IMR-90 (cell line): ENCODE results near the gene PTPRC. TPM values are rescaled to one million over a fixed set of nuclear protein-coding genes. Genes with fewer than 3 reads are reported as not detected.

ENCODE experiments used
- ATAC-seq: fragments of 200-7000 bp; cut with Tn5 transposase; 2 replicates; pipeline ENCODE4 v1.9.1; 2020; ENCODE audit warnings: low read depth, mild to moderate bottlenecking, moderate library complexity
- BruUV-seq: library from RNA; stranded (reverse); fragments of 400-500 nt; replicated peaks from 2 replicates; lab custom pipeline; 2021; lab: Mats Ljungman, UMichigan
- CTCF ChIA-PET: fragments of 300-600 bp; formaldehyde crosslinking; extraction: SDS; loops from one replicate; lab custom pipeline; 2021; ENCODE audit warnings: antibody characterized with exemption; lab: Yijun Ruan, JAX
- POLR2A ChIA-PET: fragments of 300-600 bp; sonication (Branson Sonifier 250); formaldehyde crosslinking; loops from one replicate; lab custom pipeline; 2022; ENCODE audit warnings: antibody characterized with exemption; ENCODE audit not compliant: unreplicated experiment; lab: Charles Lee
- DNase-seq: peaks from one replicate; pipeline ENCODE4 v3.0.0; 2013
- H2AFZ ChIP-seq: replicated peaks from 2 replicates; pipeline ENCODE3; 2013; ENCODE audit warnings: low read length, mild to moderate bottlenecking; ENCODE audit not compliant: poor library complexity
- H2AK5ac ChIP-seq: 2 replicates; pipeline ENCODE4 v1.6.1; 2013; ENCODE audit warnings: low read depth, low read length, inconsistent platforms
- H2AK9ac ChIP-seq: replicated peaks from 2 replicates; pipeline ENCODE3; 2013; ENCODE audit warnings: mild to moderate bottlenecking, low read depth, low read length, moderate library complexity; ENCODE audit not compliant: poor library complexity
- H2BK120ac ChIP-seq: 2 replicates; pipeline ENCODE4 v1.6.1; 2013; ENCODE audit warnings: low read depth, low read length, inconsistent platforms
- H2BK15ac ChIP-seq: 3 replicates; pipeline ENCODE4 v1.6.1; 2013; ENCODE audit warnings: low read depth, low read length, inconsistent platforms
- H2BK20ac ChIP-seq: 2 replicates; pipeline ENCODE4 v1.6.1; 2013; ENCODE audit warnings: low read depth, mild to moderate bottlenecking, inconsistent platforms, low read length, moderate library complexity
- H2BK5ac ChIP-seq: 2 replicates; pipeline ENCODE4 v1.6.1; 2013; ENCODE audit warnings: mild to moderate bottlenecking, low read depth, low read length, inconsistent platforms; ENCODE audit not compliant: poor library complexity, severe bottlenecking
- H3K14ac ChIP-seq: replicated peaks from 2 replicates; pipeline ENCODE4 v1.6.1; 2013; ENCODE audit warnings: low read depth, low read length, inconsistent platforms
- H3K18ac ChIP-seq: 2 replicates; pipeline ENCODE4 v1.6.1; 2013; ENCODE audit warnings: low read depth, low read length, control low read depth
- H3K23ac ChIP-seq: 2 replicates; pipeline ENCODE4 v1.6.1; 2013; ENCODE audit warnings: low read depth, low read length, inconsistent platforms
- H3K27ac ChIP-seq: 2 replicates; pipeline ENCODE4 v1.5.1; 2013; ENCODE audit warnings: mild to moderate bottlenecking, control low read depth, low read length; ENCODE audit not compliant: insufficient read depth
- H3K27me3 ChIP-seq: 2 replicates; pipeline ENCODE4 v1.6.1; 2013; ENCODE audit warnings: low read length; ENCODE audit not compliant: control insufficient read depth, insufficient read depth
- H3K36me3 ChIP-seq: 2 replicates; pipeline ENCODE4 v1.6.1; 2013; ENCODE audit warnings: low read length, mixed read lengths; ENCODE audit not compliant: control insufficient read depth, insufficient read depth
- H3K4ac ChIP-seq: 2 replicates; pipeline ENCODE4 v1.6.1; 2013; ENCODE audit warnings: low read depth, low read length, inconsistent platforms
- H3K4me1 ChIP-seq: 2 replicates; pipeline ENCODE4 v1.6.1; 2013; ENCODE audit warnings: low read length, mixed read lengths; ENCODE audit not compliant: control insufficient read depth, insufficient read depth
- H3K4me2 ChIP-seq: 2 replicates; pipeline ENCODE4 v1.6.1; 2013; ENCODE audit warnings: low read depth, mild to moderate bottlenecking, control low read depth, low read length, moderate library complexity
- H3K4me3 ChIP-seq: 2 replicates; pipeline ENCODE4 v1.5.1; 2013; ENCODE audit warnings: low read depth, mild to moderate bottlenecking, control low read depth, low read length, moderate library complexity; ENCODE audit not compliant: insufficient read depth
- H3K56ac ChIP-seq: 2 replicates; pipeline ENCODE4 v1.6.1; 2013; ENCODE audit warnings: low read length, inconsistent platforms; ENCODE audit not compliant: insufficient read depth; ENCODE audit errors: extremely low read depth
- H3K79me1 ChIP-seq, 2 experiments: 2 replicates each; pipeline ENCODE4 v1.6.1; 2013; ENCODE audit warnings: low read length in 2 of 2, inconsistent platforms in 1 of 2, low read depth in 1 of 2
- H3K9ac ChIP-seq: 2 replicates; pipeline ENCODE4 v1.6.1; 2013; ENCODE audit warnings: low read depth, low read length, control low read depth
- H3K9me1 ChIP-seq: 2 replicates; pipeline ENCODE4 v1.6.1; 2013; ENCODE audit warnings: low read length, inconsistent platforms; ENCODE audit not compliant: insufficient read depth
- H3K9me3 ChIP-seq: 2 replicates; pipeline ENCODE4 v1.6.1; 2013; ENCODE audit warnings: low read length; ENCODE audit not compliant: control insufficient read depth, insufficient read depth
- H4K20me1 ChIP-seq: 2 replicates; pipeline ENCODE4 v1.6.1; 2013; ENCODE audit warnings: low read length, inconsistent platforms; ENCODE audit not compliant: insufficient read depth
- H4K5ac ChIP-seq: 2 replicates; pipeline ENCODE4 v1.6.1; 2013; ENCODE audit warnings: mild to moderate bottlenecking, low read depth, low read length, control low read depth
- H4K8ac ChIP-seq, 2 experiments: 2 replicates each; pipeline ENCODE4 v1.6.1; 2013; ENCODE audit warnings: low read depth in 2 of 2, low read length in 2 of 2, control low read depth in 1 of 2, inconsistent platforms in 1 of 2
- H4K91ac ChIP-seq: 2 replicates; pipeline ENCODE4 v1.6.1; 2013; ENCODE audit warnings: low read depth, low read length, inconsistent platforms; ENCODE audit not compliant: insufficient read depth
- BHLHE40 ChIP-seq: fragments of 150-350 bp; IDR thresholded peaks from 2 replicates; pipeline ENCODE4 v1.6.1; 2016; ENCODE audit warnings: mild to moderate bottlenecking, low read depth, low read length
- CEBPB ChIP-seq: IDR thresholded peaks from 2 replicates; pipeline ENCODE4 v1.6.1; 2012; ENCODE audit warnings: low read depth, low read length, improper control_type of control experiment
- CHD1 ChIP-seq: IDR thresholded peaks from 2 replicates; pipeline ENCODE4 v1.6.1; 2012; ENCODE audit warnings: low read depth, low read length, improper control_type of control experiment
- FOS ChIP-seq: fragments of 150-350 bp; IDR thresholded peaks from 2 replicates; pipeline ENCODE4 v1.6.1; 2016; ENCODE audit warnings: low read depth, low read length
- MAFK ChIP-seq: IDR thresholded peaks from 2 replicates; pipeline ENCODE4 v1.6.1; 2012; ENCODE audit warnings: low read depth, low read length, improper control_type of control experiment
- MAZ ChIP-seq: IDR thresholded peaks from 2 replicates; pipeline ENCODE4 v1.6.1; 2012; ENCODE audit warnings: low read depth, mild to moderate bottlenecking, low read length, improper control_type of control experiment, moderate library complexity, borderline replicate concordance
- MXI1 ChIP-seq: IDR thresholded peaks from 2 replicates; pipeline ENCODE4 v1.6.1; 2012; ENCODE audit warnings: low read depth, mild to moderate bottlenecking, low read length, moderate library complexity, borderline replicate concordance
- NFE2L2 ChIP-seq: fragments of 150-350 bp; IDR thresholded peaks from 2 replicates; pipeline ENCODE4 v1.6.1; 2016; ENCODE audit warnings: low read depth, mild to moderate bottlenecking, low read length
- POLR2A ChIP-seq: IDR thresholded peaks from 2 replicates; pipeline ENCODE4 v1.6.1; 2012; ENCODE audit warnings: mild to moderate bottlenecking, low read depth, low read length
- RAD21 ChIP-seq: IDR thresholded peaks from 2 replicates; pipeline ENCODE4 v1.6.1; 2012; ENCODE audit warnings: low read length, improper control_type of control experiment
- RCOR1 ChIP-seq: IDR thresholded peaks from 2 replicates; pipeline ENCODE4 v1.6.1; 2012; ENCODE audit warnings: mild to moderate bottlenecking, low read length, improper control_type of control experiment; ENCODE audit not compliant: insufficient replicate concordance
- RFX5 ChIP-seq: IDR thresholded peaks from 2 replicates; pipeline ENCODE4 v1.8.0; 2012; ENCODE audit warnings: low read depth, mild to moderate bottlenecking, low read length, moderate library complexity
- SMC3 ChIP-seq: fragments of 150-350 bp; IDR thresholded peaks from 2 replicates; pipeline ENCODE4 v1.6.1; 2016; ENCODE audit warnings: low read depth, mild to moderate bottlenecking, antibody characterized with exemption, low read length, moderate library complexity
- WGBS, 2 experiments: methylation state at CpG; one replicate each; pipeline versions ENCODE4 v1.1.5 to v1.1.7; 2013; ENCODE audit warnings: missing lambda C conversion rate in 2 of 2; ENCODE audit not compliant: insufficient read length in 1 of 2; ENCODE audit errors: extremely low coverage in 2 of 2; 5-methylcytosine and 5-hydroxymethylcytosine counted together
- dilution Hi-C: fragments of 300-500 bp; cut with HindIII; formaldehyde crosslinking; loops from one replicate; pipeline ENCODE4 v1.14.3; 2018; ENCODE audit warnings: low sequenced_read_pairs; ENCODE audit not compliant: unreplicated experiment
- in situ Hi-C: fragments of 300-500 bp; cut with MboI; formaldehyde crosslinking; loops from 3 replicates; pipeline ENCODE4 v1.14.3; 2019; ENCODE audit warnings: low sequenced_read_pairs, inconsistent platforms, mixed read lengths
- intact Hi-C: fragments of 100-400 bp; cut with micrococcal nuclease; formaldehyde crosslinking; loops from 2 replicates; pipeline ENCODE4 v1.10.0; 2022
- polyA plus RNA-seq, 3 experiments: library from polyadenylated mRNA; depleted of rRNA; stranded (reverse); fragments of >200 nt; gene quantifications; 2 replicates each; pipeline ENCODE4 v1.2.3, GENCODE V29; 2012; ENCODE audit warnings: low replicate concordance in 1 of 3
- total RNA-seq: library from RNA; depleted of rRNA; stranded (reverse); fragments of >200 nt; gene quantifications from 2 replicates; pipeline ENCODE4 v1.2.3, GENCODE V29; 2012
- TF ChIP-seq, protein P1 (sequence below): conservative IDR thresholded peaks from 2 replicates; pipeline ENCODE4 v1.5.1; 2012; ENCODE audit warnings: mild to moderate bottlenecking, low read depth, low read length, improper control_type of control experiment
- TF ChIP-seq, protein P2 (sequence below): fragments of 150-350 bp; IDR thresholded peaks from 2 replicates; pipeline ENCODE4 v1.6.1; 2017; ENCODE audit warnings: mild to moderate bottlenecking, antibody characterized with exemption, low read length, low read depth

The PTPRC gene
- total and polyA plus RNA-seq, 2 of the 4 experiments (the other 2 are of a cell fraction), result not detected

DNA sequence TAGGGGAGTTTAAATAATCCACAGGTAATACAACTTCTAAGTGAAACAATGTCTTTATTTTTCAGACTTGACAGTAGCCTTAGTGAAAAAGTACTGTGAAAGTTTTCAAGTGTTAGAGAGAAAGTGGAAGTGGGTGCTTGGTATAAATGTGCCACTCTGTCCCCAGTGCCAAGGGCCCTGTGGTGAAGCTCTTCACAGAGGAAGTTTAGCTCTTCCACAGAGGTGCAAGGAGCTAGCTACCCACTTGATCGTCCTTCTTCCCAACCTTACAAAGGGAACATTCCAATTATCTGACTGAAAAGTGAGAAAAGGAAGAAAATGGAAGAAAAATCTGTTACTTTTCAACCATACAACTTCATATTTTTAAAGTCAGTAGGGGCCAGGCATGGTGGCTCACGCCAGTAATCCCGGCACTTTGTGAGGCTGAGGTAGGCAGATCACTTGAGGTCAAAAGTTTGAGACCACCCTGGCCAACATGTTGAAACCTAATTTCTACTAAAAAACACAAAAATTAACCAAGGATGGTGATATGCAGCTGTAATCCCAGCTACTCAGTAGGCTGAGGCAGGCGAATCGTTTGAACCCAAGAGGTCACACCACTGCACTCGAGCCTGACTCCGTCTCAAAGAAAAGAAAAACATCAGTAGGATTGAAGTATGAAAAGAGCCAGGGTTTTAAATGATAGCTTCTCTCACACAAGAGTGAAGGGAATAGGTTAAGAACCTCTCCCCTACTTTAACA is 41.0 kb upstream of the PTPRC start:
- Histone ChIP-seq H2BK15ac (no peak overlapping the region), H2AK9ac (no peak overlapping the region), H2AK5ac (no peak overlapping the region), H3K9me3 (no peaks in the 10 kb centered on the region), H3K23ac (no peak overlapping the region), H3K27ac (no peak overlapping the region), H4K20me1 (no peaks in the 10 kb centered on the region), H3K27me3 (no peaks in the 10 kb centered on the region), H2BK120ac (no peak overlapping the region), H3K56ac (no peak overlapping the region), H3K14ac (no peak overlapping the region), H3K9me1 (no peaks in the 10 kb centered on the region), H3K4me3 (no peak overlapping the region), H3K18ac (peak overlapping the region; percentile 18; the same call in 1 of the 2 replicates), H4K5ac (no peak overlapping the region), H3K4ac (no peak overlapping the region), H2AFZ (peak overlapping the region; percentile 53), H3K9ac (no peak overlapping the region), H3K4me2 (no peak overlapping the region), H4K91ac (no peak overlapping the region), H2BK20ac (no peak overlapping the region), H3K79me1 (no peaks in the 10 kb centered on the region), H3K36me3 (no peaks in the 10 kb centered on the region), H3K4me1 (no peaks in the 10 kb centered on the region; the same call in 1 of the 2 replicates), H2BK5ac (no peak overlapping the region), H4K8ac (no peak overlapping the region)
- in situ Hi-C loops (no loop called here), intact Hi-C loops (no loop called here), dilution Hi-C loops (no loop called here)
- BruUV-seq, result no TSS peak
- WGBS, 2 experiments, result no CpG with 5 or more reads among the region's 7 CpGs
- ATAC-seq, result no peak
- DNase-seq, result no peak
- ChIA-PET POLR2A (no interaction called here), CTCF (no interaction called here)
- TF ChIP-seq SMC3 (no peak), NFE2L2 (no peak), RCOR1 (no peak), MAFK (no peak), MAZ (no peak), RFX5 (no peak), FOS (no peak), BHLHE40 (no peak), RAD21 (no peak), CHD1 (no peak), CEBPB (no peak), POLR2A (no peak), MXI1 (no peak)
- TF ChIP-seq, protein P1, sequence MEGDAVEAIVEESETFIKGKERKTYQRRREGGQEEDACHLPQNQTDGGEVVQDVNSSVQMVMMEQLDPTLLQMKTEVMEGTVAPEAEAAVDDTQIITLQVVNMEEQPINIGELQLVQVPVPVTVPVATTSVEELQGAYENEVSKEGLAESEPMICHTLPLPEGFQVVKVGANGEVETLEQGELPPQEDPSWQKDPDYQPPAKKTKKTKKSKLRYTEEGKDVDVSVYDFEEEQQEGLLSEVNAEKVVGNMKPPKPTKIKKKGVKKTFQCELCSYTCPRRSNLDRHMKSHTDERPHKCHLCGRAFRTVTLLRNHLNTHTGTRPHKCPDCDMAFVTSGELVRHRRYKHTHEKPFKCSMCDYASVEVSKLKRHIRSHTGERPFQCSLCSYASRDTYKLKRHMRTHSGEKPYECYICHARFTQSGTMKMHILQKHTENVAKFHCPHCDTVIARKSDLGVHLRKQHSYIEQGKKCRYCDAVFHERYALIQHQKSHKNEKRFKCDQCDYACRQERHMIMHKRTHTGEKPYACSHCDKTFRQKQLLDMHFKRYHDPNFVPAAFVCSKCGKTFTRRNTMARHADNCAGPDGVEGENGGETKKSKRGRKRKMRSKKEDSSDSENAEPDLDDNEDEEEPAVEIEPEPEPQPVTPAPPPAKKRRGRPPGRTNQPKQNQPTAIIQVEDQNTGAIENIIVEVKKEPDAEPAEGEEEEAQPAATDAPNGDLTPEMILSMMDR, result no peak
- TF ChIP-seq, protein P2, sequence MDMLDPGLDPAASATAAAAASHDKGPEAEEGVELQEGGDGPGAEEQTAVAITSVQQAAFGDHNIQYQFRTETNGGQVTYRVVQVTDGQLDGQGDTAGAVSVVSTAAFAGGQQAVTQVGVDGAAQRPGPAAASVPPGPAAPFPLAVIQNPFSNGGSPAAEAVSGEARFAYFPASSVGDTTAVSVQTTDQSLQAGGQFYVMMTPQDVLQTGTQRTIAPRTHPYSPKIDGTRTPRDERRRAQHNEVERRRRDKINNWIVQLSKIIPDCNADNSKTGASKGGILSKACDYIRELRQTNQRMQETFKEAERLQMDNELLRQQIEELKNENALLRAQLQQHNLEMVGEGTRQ, result no peak
